GM23248 (cell line): ENCODE measurements around the gene CLIP2. TPM values are rescaled to one million over a fixed set of nuclear protein-coding genes. Genes with fewer than 3 reads are reported as not detected.
"Not testable (repeated sequence)": the region's sequence is repeated elsewhere in the genome, so short reads cannot be mapped to it uniquely, and the experiment has no call there.

Source experiments
- DNase-seq: peaks from one replicate; pipeline ENCODE4 v3.0.0-alpha.2; 2015
- H2AFZ ChIP-seq: fragments of 200-600 bp; sonication (generic); 2 replicates; pipeline ENCODE4 v1.6.1; 2016; ENCODE audit warnings: antibody characterized with exemption
- H3F3A ChIP-seq: fragments of 200-600 bp; sonication (generic); 2 replicates; pipeline ENCODE4 v1.6.1; 2016; ENCODE audit warnings: mild to moderate bottlenecking, antibody characterized with exemption, mixed run types; ENCODE audit not compliant: insufficient read depth
- H3K27ac ChIP-seq: fragments of 200-600 bp; sonication (generic); 2 replicates; pipeline ENCODE4 v1.5.1; 2016; ENCODE audit warnings: mild to moderate bottlenecking
- H3K27me3 ChIP-seq: fragments of 200-600 bp; sonication (generic); replicated peaks from 2 replicates; pipeline ENCODE4 v1.6.1; 2016; ENCODE audit warnings: mild to moderate bottlenecking; ENCODE audit not compliant: insufficient read depth
- H3K36me3 ChIP-seq: fragments of 200-600 bp; sonication (generic); 2 replicates; pipeline ENCODE4 v1.6.1; 2016; ENCODE audit warnings: low read depth, mild to moderate bottlenecking
- H3K4me1 ChIP-seq: fragments of 200-600 bp; sonication (generic); 2 replicates; pipeline ENCODE4 v1.6.1; 2016; ENCODE audit warnings: mild to moderate bottlenecking; ENCODE audit not compliant: insufficient read depth
- H3K4me2 ChIP-seq: fragments of 200-600 bp; sonication (generic); one replicate; pipeline ENCODE4 v1.6.1; 2016; ENCODE audit warnings: mild to moderate bottlenecking; ENCODE audit not compliant: unreplicated experiment
- H3K4me3 ChIP-seq: fragments of 200-600 bp; sonication (generic); 2 replicates; pipeline ENCODE4 v1.5.1; 2016; ENCODE audit warnings: mild to moderate bottlenecking
- H3K79me2 ChIP-seq: fragments of 200-600 bp; sonication (generic); 2 replicates; pipeline ENCODE4 v1.6.1; 2016; ENCODE audit warnings: mild to moderate bottlenecking; ENCODE audit not compliant: insufficient read depth
- H3K9ac ChIP-seq: fragments of 200-600 bp; sonication (generic); 2 replicates; pipeline ENCODE4 v1.6.1; 2016; ENCODE audit warnings: mild to moderate bottlenecking
- H3K9me2 ChIP-seq: fragments of 200-600 bp; sonication (generic); 2 replicates; pipeline ENCODE4 v1.6.1; 2016; ENCODE audit warnings: mixed run types, mild to moderate bottlenecking, moderate library complexity; ENCODE audit not compliant: insufficient read depth
- H3K9me3 ChIP-seq: fragments of 200-600 bp; sonication (generic); one replicate; pipeline ENCODE4 v1.6.1; 2017; ENCODE audit warnings: low read depth
- H4K20me1 ChIP-seq: fragments of 200-600 bp; sonication (generic); 2 replicates; pipeline ENCODE4 v1.6.0; 2016; ENCODE audit not compliant: insufficient read depth
- EZH2 ChIP-seq: fragments of 200-600 bp; sonication (generic); IDR thresholded peaks from 2 replicates; pipeline ENCODE4 v1.6.1; 2018; ENCODE audit warnings: antibody characterized with exemption, mild to moderate bottlenecking; ENCODE audit not compliant: insufficient read depth, poor library complexity, severe bottlenecking
- EZH2phosphoT487 ChIP-seq: fragments of 200-600 bp; sonication (generic); IDR thresholded peaks from 2 replicates; pipeline ENCODE4 v1.6.1; 2018; ENCODE audit warnings: antibody characterized with exemption, moderate library complexity, mild to moderate bottlenecking, low read depth; ENCODE audit not compliant: insufficient read depth
- WGBS, 2 experiments: methylation state at CpG; one replicate each; pipeline ENCODE4 v1.1.6; 2015 to 2017; ENCODE audit warnings: low lambda C conversion rate in 2 of 2, low coverage in 1 of 2; ENCODE audit errors: missing lambda C conversion rate in 2 of 2; 5-methylcytosine and 5-hydroxymethylcytosine counted together
- in situ Hi-C: fragments of 300-500 bp; cut with MboI; formaldehyde crosslinking; loops from 2 replicates; pipeline ENCODE4 v1.15.0; 2020
- polyA plus RNA-seq: library from polyadenylated mRNA; unstranded; fragments of >200 nt; fragmentation: Nextera tagmentation; extraction: Ambion mirVana; gene quantifications from 2 replicates; pipeline ENCODE4 v1.2.1, GENCODE V29; 2016
- total RNA-seq: library from RNA; depleted of rRNA; stranded (reverse); fragments of >200 nt; shearing (Covaris generic); gene quantifications from 2 replicates; pipeline ENCODE4 v1.2.3, GENCODE V29; 2014

The CLIP2 gene
- total and polyA plus RNA-seq, 2 experiments from 2014 or later, result 13.2 to 40.7 TPM

- Histone ChIP-seq H3K9me2 (no peaks in the 10 kb centered on the region), H3K4me1 (no peaks in the 10 kb centered on the region), H3K4me3 (no peak overlapping the region), H3K9ac (no peak overlapping the region), H3K4me2 (no peak overlapping the region), H3K36me3 (no peaks in the 10 kb centered on the region), H3K27ac (no peak overlapping the region), H3F3A (no peaks in the 10 kb centered on the region), H3K9me3 (no peaks in the 10 kb centered on the region), H3K79me2 (no peaks in the 10 kb centered on the region), H4K20me1 (no peaks in the 10 kb centered on the region), H3K27me3 (no peaks in the 10 kb centered on the region), H2AFZ (no peak overlapping the region)
- in situ Hi-C loops, result no loop called here
- WGBS, 2 experiments, result 75 to 82% methylated on average over 4 of the region's 4 CpGs
- DNase-seq, result no peak
- TF ChIP-seq EZH2 (no peak), EZH2phosphoT487 (no peak)
Observed at GRCh38 chr7:74439541-74439940, 150.3 kb downstream of the CLIP2 start.

GRCh38 chr7:74440143-74440542, 150.9 kb downstream of the CLIP2 start:
- H3K27ac ChIP-seq, H3K4me1 ChIP-seq, H3K79me2 ChIP-seq, H2AFZ ChIP-seq, H3F3A ChIP-seq, H4K20me1 ChIP-seq, H3K27me3 ChIP-seq, H3K9me2 ChIP-seq, H3K4me3 ChIP-seq, DNase-seq, H3K36me3 ChIP-seq, H3K9me3 ChIP-seq, H3K4me2 ChIP-seq, H3K9ac ChIP-seq, in situ Hi-C loops: not testable (repeated sequence)
- 59 to 66% methylated on average over 3 of the region's 3 CpGs for WGBS, 2 experiments

- Histone ChIP-seq H3K27ac (no peak overlapping the region), H3K9ac (no peak overlapping the region), H3K27me3 (no peaks in the 10 kb centered on the region), H3K36me3 (no peaks in the 10 kb centered on the region), H2AFZ (no peak overlapping the region), H3K9me3 (no peaks in the 10 kb centered on the region), H3F3A (no peaks in the 10 kb centered on the region), H3K4me3 (no peak overlapping the region), H4K20me1 (no peaks in the 10 kb centered on the region), H3K4me1 (no peaks in the 10 kb centered on the region), H3K4me2 (no peak overlapping the region), H3K9me2 (no peaks in the 10 kb centered on the region), H3K79me2 (no peaks in the 10 kb centered on the region)
- no peak for TF ChIP-seq EZH2phosphoT487
- TF ChIP-seq EZH2, result no peak
- no peak for DNase-seq
- WGBS, 2 experiments, result 79 to 83% methylated on average over 10 of the region's 10 CpGs
- in situ Hi-C loops, result no loop called here
Observed at GRCh38 chr7:74441801-74442200, 152.6 kb downstream of the CLIP2 start.

GRCh38 chr7:74443543-74444247, 154.5 kb downstream of the CLIP2 start:
- H3K4me3 ChIP-seq, result no peak overlapping the region
- H3K27me3 ChIP-seq, result no peaks in the 10 kb centered on the region
- H4K20me1 ChIP-seq, result no peaks in the 10 kb centered on the region
- no peaks in the 10 kb centered on the region for H3K9me3 ChIP-seq
- 87 to 88% methylated on average over 21 of the region's 21 CpGs for WGBS, 2 experiments
- H2AFZ ChIP-seq, result no peak overlapping the region
- H3K9ac ChIP-seq, result no peak overlapping the region
- TF ChIP-seq EZH2phosphoT487 (no peak), EZH2 (no peak)
- no peak overlapping the region for H3K27ac ChIP-seq
- DNase-seq, result no peak
- no peaks in the 10 kb centered on the region for H3K79me2 ChIP-seq
- in situ Hi-C loops, result no loop called here
- no peaks in the 10 kb centered on the region for H3K9me2 ChIP-seq
- H3F3A ChIP-seq, result no peaks in the 10 kb centered on the region
- no peak overlapping the region for H3K4me2 ChIP-seq
- no peaks in the 10 kb centered on the region for H3K4me1 ChIP-seq
- H3K36me3 ChIP-seq, result no peaks in the 10 kb centered on the region

- Histone ChIP-seq H3K27me3 (no peaks in the 10 kb centered on the region), H3K4me1 (peaks cover 5% of the 10 kb centered on the region; the same call in 1 of the 2 replicates), H3K36me3 (no peaks in the 10 kb centered on the region), H3K9me3 (no peaks in the 10 kb centered on the region), H2AFZ (no peak overlapping the region), H3K9me2 (no peaks in the 10 kb centered on the region), H4K20me1 (no peaks in the 10 kb centered on the region), H3K9ac (no peak overlapping the region), H3K27ac (no peak overlapping the region), H3K79me2 (no peaks in the 10 kb centered on the region), H3K4me2 (no peak overlapping the region), H3K4me3 (no peak overlapping the region), H3F3A (0 out of 2 replicates have a peak, but pooled peaks cover 6% of the 10 kb centered on the region)
- 87 to 93% methylated on average over 4 of the region's 4 CpGs for WGBS, 2 experiments
- TF ChIP-seq EZH2phosphoT487, result no peak
- TF ChIP-seq EZH2, result no peak
- in situ Hi-C loops, result no loop called here
- no peak for DNase-seq
Observed at GRCh38 chr7:74449144-74449543, 159.9 kb downstream of the CLIP2 start.
